IMR-90 (cell line): ENCODE measurements around the gene TMEM107. TPM values are rescaled to one million over a fixed set of nuclear protein-coding genes. Genes with fewer than 3 reads are reported as not detected.

Source experiments
- BHLHE40 ChIP-seq: fragments of 150-350 bp; IDR thresholded peaks from 2 replicates; pipeline ENCODE4 v1.6.1; 2016; ENCODE audit warnings: mild to moderate bottlenecking, low read depth, low read length
- NFE2L2 ChIP-seq: fragments of 150-350 bp; IDR thresholded peaks from 2 replicates; pipeline ENCODE4 v1.6.1; 2016; ENCODE audit warnings: low read depth, mild to moderate bottlenecking, low read length
- POLR2A ChIP-seq: IDR thresholded peaks from 2 replicates; pipeline ENCODE4 v1.6.1; 2012; ENCODE audit warnings: mild to moderate bottlenecking, low read depth, low read length
- RFX5 ChIP-seq: IDR thresholded peaks from 2 replicates; pipeline ENCODE4 v1.8.0; 2012; ENCODE audit warnings: low read depth, mild to moderate bottlenecking, low read length, moderate library complexity
- polyA plus RNA-seq, 3 experiments: library from polyadenylated mRNA; depleted of rRNA; stranded (reverse); fragments of >200 nt; gene quantifications; 2 replicates each; pipeline ENCODE4 v1.2.3, GENCODE V29; 2012; ENCODE audit warnings: low replicate concordance in 1 of 3
- total RNA-seq: library from RNA; depleted of rRNA; stranded (reverse); fragments of >200 nt; gene quantifications from 2 replicates; pipeline ENCODE4 v1.2.3, GENCODE V29; 2012
- TF ChIP-seq, protein P1 (sequence below): fragments of 150-350 bp; IDR thresholded peaks from 2 replicates; pipeline ENCODE4 v1.6.1; 2016; ENCODE audit warnings: low read depth, mild to moderate bottlenecking, low read length, moderate library complexity, borderline replicate concordance

Gene TMEM107
- total and polyA plus RNA-seq, 2 of the 4 experiments (the other 2 are of a cell fraction) = 12.9 to 14.3 TPM

DNA sequence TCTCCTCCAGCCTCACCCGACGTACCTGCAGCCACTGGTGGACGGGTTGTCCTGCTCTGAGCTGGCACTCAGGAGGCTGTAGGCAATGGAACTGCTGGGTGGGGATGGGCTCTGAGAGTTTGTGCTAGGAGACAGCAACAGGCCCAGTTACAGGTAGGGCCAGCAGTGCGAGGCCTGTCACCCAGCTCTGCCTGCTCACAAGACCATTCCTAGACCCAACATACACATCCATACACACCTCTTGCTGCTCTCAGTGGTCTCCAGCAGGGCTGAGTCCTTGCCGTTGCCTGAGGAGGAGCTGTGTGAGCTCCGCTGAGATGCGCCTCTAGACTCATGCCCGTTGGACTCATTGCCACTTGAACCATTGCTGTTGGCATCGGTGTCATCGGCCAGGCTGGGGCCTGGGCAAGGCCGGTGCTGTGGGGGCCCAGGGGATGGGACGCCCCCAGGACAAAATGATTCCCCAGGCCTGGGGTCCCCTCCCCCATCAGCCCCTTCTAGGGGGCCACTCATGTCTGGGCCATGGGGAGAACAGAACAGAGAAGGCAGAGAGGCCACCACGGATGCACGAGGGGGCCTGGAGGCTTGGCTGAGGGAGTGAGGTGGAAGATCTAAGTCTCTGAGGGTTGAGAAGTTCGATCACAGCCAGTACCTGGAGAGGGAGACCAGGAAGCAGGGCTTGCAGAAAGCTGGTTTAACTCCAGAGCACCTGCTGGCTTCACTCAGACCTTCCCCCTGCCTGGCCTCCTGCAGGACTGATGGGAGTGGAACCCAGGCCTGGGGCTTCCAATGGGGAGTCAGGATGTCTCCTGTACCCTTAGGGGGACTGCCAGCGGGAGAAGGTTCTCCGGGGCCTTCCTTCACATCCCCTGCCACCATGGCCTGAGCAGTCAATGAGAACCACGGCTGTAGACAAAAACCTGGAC lies 25.7 kb downstream of the TMEM107 start (continued):
- TF ChIP-seq, protein P1, sequence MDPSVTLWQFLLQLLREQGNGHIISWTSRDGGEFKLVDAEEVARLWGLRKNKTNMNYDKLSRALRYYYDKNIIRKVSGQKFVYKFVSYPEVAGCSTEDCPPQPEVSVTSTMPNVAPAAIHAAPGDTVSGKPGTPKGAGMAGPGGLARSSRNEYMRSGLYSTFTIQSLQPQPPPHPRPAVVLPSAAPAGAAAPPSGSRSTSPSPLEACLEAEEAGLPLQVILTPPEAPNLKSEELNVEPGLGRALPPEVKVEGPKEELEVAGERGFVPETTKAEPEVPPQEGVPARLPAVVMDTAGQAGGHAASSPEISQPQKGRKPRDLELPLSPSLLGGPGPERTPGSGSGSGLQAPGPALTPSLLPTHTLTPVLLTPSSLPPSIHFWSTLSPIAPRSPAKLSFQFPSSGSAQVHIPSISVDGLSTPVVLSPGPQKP = no peak
- TF ChIP-seq BHLHE40 (no peak), RFX5 (no peak), NFE2L2 (no peak), POLR2A (no peak; the same call in 1 of the 2 replicates)
